NCI-H524 treated with DMSO at 0.1 percent for 48 hours (cell line): ENCODE data around the gene LETM1.

ENCODE experiments used
- DNase-seq: peaks from one replicate; lab custom pipeline; 2025; lab: John Stamatoyannopoulos, UW

LETM1 gene

DNA sequence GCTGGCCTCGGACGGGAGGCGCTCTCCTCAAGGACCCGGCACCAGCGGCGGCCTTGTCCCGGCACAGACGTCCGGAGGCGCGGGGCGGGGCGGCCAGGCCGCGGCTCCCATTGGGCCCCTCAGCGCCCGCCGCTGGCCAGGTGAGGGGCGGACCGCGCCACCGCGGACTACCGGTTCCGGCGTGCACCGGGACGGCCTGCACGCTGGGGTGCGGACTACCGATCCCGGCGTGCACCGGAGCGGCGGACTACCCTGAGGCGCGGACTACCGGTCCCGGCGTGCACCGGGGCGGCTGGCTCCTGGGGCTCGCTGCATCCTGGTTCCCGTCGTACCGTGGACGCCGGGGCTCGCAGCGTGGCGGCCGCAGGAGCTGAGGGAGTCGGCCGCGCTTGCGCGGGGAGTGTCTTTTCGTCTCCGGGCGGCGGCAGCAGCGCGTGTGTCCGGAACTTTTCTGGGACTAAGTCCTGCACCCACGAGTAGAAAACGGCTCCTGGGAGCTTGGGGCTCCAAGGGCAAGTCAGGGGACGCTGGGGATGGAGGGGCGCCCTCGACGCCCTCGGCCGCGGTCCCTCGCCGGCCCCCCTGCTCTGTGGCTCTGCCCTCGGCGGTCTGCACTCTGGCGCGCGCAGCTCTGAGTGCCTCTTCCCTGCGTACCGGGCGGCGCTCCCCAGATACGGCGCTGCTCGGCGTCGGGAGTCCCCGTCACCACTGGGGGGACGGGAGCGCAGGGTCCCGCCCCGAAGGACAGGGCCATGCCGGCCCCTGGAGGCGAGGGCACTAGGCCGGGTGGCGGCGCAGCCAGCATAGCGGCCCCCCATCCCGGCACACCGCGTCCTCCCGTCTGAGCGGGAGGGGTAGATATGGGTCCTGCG lies at the start of gene LETM1:
Gene LETM1, minus strand, starts transcription at position 86 of the 872 bp plus-strand sequence. CDS start 206 bp downstream, outside the sequence.
- DNase-seq, result peak; percentile 56

GRCh38 chr4:1904042-1904441 lies 48.1 kb upstream of the LETM1 start:
- no peak for DNase-seq

DNA sequence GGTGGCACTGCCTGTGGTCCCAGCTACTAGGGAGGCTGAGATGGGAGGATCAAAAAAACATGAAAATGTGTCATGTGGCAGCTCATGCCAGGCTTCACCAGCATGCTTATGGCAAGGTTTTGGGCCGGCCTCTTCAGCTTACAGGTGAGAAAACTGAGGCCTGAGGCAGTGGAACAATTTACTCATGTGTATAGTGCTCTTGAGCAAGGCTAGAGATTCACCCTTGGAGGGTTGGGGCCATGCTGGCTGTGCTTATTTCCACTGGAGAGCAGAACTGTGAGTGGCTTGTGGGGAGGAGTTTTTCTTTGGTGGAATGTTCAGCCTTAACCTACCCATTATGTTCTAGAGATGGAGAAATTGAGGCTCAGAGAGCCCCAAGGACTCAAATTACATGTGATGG lies 47.1 kb upstream of the LETM1 start:
- DNase-seq, result no peak

GRCh38 chr4:1902243-1902642 lies 46.3 kb upstream of the LETM1 start:
- DNase-seq, result no peak

- no peak for DNase-seq
These were observed 45.2 kb upstream of the LETM1 start for GRCh38 chr4:1901127-1901526.

DNA sequence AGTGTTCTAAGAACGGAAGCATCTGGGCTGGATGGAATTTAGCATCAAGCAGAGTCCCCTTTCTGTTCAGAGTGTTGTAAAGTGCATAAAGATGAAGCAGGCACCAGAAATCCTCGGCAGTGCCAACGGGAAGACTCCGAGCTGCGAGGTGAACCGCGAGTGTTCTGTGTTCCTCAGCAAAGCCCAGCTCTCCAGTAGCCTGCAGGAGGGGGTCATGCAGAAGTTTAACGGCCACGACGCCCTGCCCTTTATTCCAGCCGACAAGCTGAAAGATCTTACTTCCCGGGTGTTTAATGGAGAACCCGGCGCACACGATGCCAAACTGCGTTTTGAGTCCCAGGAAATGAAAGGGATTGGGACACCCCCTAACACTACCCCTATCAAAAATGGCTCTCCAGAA lies 44.7 kb upstream of the LETM1 start:
- DNase-seq, result no peak

GRCh38 chr4:1900087-1900433 lies 44.1 kb upstream of the LETM1 start:
- DNase-seq, result no peak

- peak; percentile 19 for DNase-seq
These were observed 43.5 kb upstream of the LETM1 start for GRCh38 chr4:1899149-1900086.

DNA sequence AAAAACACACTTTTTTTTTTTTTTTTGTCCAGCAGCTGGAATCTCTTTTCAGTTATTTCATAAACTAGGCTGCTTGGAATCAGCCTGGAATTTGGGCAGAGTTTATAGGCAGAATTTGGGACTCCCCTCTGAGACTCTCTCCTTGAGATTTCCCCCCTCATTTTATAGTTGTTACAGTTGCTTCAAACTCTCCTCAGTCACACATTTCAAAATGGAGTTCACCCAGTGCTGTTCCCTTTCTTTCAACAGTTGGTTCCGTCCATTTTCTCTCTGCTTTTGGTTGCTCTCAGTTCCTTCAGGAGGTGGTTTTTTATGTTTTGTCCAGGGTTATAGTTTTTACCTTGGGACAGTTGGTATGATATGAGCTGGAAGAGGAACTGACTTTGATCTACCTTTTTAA lies 42.7 kb upstream of the LETM1 start:
- DNase-seq, result no peak

DNA sequence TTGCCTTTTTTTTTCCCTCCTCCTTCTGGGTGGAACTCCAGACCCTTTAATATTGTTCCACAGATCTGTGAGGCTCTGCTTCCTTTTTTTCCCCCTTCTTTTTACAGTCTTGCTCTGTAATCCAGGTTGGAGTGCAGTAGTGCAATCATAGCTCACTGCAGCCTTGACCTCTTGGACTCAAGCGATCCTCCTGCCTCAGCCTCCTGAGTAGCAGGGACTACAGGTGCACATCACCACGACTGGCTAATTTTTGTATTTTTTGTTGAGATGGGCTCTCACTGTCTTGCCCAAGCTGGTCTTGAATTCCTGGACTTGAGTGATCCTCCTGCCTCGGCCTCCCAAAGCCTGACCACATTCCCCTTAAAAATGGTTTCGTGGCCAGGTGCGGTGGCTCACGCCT lies 42.1 kb upstream of the LETM1 start:
- DNase-seq, result no peak

DNA sequence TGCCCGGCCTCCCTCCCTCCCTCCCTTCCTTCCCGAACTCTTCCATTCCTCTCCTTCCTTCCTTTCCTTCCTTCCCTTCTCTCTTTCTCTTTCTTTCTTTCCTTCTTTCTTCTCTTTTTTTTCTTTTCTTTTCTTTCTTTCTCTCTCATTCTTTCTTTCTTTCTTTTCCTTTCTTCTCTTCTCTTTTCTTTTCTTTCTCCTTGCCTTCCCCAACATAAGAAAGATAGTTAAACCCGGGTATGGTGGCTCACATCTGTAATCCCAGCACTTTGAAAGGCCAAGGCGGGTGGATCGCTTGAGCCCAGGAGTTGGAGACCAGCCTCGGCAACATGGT lies 40.7 kb upstream of the LETM1 start:
- DNase-seq, result no peak

DNA sequence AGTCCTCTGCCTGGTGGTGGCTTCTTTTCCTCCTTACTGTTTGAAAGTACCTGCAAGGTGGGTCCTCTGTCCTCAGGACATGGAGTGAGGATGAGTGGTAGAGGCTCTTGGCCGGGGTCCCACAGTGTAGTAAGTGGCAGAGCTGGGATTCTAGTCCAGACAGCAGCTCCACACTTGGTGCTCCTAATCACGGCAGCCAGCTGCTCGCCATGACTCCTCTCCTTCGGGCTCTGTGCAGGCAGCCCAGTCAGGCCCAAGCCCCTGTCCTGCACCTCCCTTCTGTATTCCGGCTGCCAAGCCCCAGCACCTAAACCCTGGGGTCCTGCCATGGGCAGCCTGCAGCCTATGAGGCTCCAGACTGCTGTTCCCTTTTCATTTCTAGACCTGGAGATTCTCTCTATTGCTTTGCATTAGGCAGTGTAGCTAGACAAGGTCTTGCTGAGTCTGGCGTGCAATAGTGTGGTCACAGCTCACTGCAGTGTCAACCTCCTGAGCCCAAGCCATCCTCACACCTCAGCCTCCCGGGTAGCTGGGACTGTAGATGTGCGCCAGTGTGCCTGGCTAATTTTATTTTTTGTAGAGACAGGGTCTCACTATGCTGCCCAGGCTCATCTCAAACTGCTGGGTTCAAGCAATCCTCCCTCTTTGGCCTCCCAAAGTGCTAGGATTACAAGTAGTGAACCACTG lies 40.2 kb upstream of the LETM1 start:
- no peak for DNase-seq

DNA sequence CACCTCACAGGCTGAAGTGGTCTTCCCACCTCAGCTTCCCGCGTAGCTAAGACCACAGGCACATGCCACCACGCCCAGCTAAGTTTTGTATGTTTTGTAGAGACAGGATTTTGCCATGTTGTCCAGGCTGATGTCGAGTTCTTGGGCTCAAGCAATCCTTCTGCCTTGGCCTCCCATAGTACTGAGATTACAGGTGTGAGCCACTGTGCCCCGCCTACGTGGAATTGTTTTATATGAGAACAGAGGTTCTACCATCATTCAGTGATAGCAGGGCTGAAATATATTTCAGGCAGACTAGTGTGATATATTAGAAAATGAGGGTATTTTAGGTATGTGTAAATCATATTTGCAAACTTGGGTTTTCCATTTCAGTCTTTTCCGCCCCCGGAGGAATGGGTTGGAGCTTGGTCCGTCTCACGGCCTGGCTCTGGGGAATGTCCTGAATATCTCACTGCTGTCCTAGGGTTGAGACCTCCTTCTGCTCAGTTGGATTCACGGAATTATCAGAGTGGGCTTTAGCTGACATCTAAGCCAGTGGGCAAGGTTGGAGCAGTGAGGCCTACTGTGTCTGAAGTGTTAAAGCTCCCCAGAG lies 35.1 kb upstream of the LETM1 start:
- DNase-seq, result no peak

DNA sequence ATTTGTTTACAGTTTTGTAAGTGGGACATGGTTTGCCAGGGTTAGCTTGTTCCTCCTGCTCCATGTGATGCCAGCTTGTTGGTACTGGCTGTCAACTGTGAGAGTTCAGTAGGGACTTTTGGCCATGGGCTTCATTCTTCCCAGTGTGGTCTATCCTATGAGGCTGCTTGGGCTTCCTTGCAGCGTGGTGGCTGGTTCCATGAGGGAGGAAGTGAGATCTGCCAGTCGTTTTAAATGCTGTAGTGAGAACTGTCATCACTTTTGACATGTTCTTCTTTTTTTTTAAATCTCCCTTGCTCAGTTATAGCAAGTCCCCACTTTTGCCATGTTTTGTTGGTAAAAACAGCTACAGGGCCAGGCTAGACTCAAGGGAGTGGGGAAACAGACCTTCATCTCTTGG lies 31.1 kb upstream of the LETM1 start:
- no peak for DNase-seq

GRCh38 chr4:1885414-1885813 lies 29.5 kb upstream of the LETM1 start:
- DNase-seq, result no peak

GRCh38 chr4:1883583-1883982 lies 27.6 kb upstream of the LETM1 start:
- no peak for DNase-seq

DNA sequence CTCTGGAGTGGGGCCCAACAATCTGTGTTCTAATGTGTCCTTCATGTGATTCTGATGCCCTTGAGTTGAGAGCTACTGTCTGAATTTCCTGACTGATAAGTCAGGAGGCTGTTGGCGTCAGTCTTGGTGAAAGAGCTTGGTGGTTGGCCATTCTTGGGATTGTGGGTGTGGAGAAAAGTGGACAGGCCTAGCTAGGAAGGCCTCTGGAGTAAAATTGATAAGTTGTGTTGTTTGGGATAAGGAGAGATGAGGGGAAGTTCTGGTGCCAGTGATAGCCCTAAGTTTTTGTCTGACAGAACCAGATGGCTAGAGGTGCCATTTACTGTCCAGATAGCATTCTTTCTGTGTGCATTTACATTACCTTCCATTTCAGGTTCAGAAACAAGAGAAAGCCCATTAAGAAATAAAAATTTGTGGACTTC lies 26.9 kb upstream of the LETM1 start:
- DNase-seq, result no peak

DNA sequence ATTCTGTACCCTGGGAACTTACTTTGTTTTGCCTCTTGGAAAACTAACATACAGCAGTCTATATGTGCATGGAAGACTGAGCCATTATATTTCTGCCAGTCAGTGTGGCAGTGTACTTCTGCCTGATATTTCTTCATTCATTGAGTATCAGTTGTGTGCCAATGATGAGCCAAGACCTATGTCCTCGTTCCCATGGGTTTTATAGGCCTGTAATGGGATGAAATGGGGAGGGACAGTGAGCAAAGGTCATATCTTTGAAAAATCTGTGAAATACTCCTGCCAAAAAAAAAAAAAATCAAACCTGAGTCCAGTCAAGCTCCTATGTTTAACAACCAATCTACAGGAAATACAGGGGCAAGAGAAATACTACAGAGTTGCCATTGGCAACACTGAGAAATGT lies 24.4 kb upstream of the LETM1 start:
- DNase-seq, result no peak

DNA sequence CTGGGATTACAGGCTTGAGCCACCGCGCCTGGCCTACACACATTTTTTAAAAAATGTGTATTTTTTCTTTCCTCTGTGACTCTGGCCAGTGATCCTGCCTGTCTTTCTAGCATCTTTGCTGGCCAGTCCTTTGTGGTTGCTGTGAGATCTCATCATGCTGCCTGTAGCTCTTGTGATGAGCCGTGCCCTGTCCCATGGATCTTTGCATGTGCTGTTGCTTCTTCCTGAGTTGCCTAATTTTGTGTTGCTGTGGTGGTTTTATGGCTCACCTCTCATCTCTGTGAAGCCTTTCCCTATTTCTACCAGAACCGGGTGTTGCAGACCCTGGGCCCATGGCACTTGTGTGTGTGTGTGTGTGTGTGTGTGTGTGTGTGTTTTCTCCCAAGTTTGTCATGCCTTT lies 23.5 kb upstream of the LETM1 start:
- no peak for DNase-seq

DNA sequence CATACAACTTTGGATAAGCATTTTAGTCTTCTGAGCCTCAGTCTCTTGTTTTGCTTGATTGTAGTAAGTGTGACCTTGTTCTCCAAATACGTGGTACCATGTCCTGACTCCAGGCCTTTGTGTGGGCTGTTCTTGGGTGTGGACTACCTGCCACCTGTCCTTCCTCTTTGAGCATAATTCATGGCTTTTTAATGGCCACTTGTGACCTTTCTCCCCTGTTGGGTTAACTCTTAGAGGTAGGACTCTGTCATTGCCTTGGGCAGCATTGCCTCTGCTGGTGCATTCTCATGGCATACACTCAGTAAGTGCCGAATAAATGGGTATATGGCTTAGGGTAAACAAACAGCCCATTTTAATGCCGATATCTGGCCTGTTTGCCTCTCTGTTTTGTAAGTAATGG lies 18.2 kb upstream of the LETM1 start:
- DNase-seq, result no peak

GRCh38 chr4:1873776-1874175 lies 17.8 kb upstream of the LETM1 start:
- no peak for DNase-seq

DNA sequence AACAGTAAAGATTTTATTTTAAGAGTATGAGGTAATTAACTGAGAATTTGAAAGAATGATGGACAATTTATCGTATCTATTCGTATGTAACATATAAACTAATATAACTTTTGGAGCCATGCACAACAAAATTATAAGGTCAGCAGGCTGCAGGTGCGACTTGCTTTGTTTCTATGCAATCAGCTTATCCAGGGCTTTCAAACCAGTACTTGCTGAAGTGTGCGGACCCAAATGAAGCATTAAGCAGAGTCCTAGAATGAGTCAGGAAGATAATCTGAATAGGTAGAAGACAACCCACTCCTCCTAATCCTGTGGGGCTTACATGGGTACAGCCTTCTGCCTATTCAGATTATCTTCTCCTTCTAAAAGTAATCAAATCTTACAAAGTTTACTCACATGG lies 17.3 kb upstream of the LETM1 start:
- no peak for DNase-seq
